Stimulated activated CD8-positive, alpha-beta memory T cell treated with anti-CD3 and anti-CD28 coated beads, Interleukin-12 subunit alpha, Interleukin-12 subunit beta, amount 100 ng/mL, for 24 hours (primary cell): Measurements from ENCODE around the gene TUT4.

ENCODE experiments used
- DNase-seq: peaks from one replicate; pipeline ENCODE4 v3.0.0-alpha.2; 2020; ENCODE audit errors: extremely low read depth

Gene TUT4

DNA sequence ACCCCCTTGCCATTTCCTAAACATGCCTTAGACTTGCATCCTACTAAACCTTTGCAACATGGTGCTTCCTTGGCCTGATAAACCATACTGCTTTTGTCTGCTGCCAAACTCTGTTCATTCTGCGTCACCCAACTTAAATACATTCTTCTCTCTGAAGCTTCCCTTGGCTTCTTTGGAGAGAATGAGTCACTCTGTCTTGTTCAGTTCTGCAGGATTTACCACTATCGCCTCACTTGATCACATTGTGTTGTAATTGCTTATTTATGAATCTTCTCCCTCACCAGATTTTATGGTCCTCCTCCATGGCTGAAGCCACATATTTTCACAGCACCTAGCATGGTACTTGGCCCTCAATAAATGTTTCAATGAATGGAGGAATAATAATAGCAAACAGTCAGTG lies 21.7 kb upstream of the TUT4 start:
- DNase-seq, result no peak

DNA sequence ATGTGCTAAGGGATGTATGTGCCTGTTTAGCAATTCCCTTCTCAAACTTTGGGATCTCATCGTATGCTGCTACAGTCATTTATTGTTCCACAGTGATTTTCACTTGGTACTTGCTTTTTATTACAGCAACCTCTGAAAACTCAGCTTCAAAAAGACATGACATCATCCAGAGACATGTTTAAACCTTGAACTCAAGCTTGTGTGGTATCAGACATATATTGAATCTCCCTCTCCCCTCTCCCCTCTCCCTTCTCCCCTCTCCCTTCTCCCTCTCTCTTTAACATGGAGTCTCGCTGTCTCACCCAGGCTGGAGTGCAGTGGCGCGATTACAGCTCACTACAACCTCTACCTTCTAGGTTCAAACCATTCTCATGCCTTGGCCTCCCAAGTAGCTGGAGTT lies 19.5 kb upstream of the TUT4 start:
- DNase-seq, result no peak

GRCh38 chr1:52571783-52572182 lies 18.9 kb upstream of the TUT4 start:
- DNase-seq, result no peak

- DNase-seq, result no peak
Measured at GRCh38 chr1:52569449-52570210, 16.7 kb upstream of the TUT4 start.

DNA sequence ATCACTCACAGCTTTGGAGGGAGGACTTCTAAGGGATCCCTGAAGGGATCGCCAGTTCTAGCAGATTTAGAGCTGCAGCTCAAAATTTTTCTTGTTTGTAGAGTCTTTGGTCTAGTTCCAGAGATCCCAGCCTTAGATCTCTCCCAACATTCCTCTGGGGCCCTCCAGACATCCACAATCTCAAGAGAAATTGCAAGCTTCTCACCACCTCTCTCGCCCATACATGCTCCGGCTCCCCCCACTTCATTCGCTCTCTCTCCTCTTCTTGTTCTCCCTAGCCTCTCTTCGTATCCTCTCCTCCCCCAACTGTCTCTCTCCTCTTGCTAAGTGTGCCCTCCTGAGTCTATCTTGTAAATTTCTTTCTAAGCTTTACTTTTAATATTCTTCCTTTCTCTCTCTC lies 15.1 kb upstream of the TUT4 start:
- DNase-seq, result no peak

- DNase-seq, result no peak
Measured at GRCh38 chr1:52562766-52563165, 9.9 kb upstream of the TUT4 start.

DNA sequence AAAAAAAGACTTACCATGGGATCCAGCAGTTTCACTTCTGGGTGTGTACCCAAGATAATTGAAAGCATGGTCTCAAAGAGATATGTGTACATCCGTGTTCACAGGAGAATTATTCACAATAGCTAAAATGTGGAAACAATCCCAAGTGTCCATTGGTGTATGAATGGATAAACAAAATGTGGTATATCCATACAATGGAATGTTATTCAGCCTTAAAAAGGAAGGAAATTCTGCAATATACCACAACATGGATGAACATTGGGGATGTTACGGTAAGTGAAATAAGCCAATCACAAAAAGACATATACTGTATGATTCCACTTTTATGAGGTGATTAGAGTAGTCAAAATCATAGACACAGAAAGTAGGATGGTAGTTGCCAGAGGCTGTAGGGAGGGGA lies 7.0 kb upstream of the TUT4 start:
- DNase-seq, result no peak

- DNase-seq, result no peak
Measured at GRCh38 chr1:52558941-52559340, 6.0 kb upstream of the TUT4 start.

- DNase-seq, result no peak
Measured at GRCh38 chr1:52556641-52557360, 3.9 kb upstream of the TUT4 start.

GRCh38 chr1:52554756-52555155 lies 1.9 kb upstream of the TUT4 start:
- DNase-seq, result no peak

DNA sequence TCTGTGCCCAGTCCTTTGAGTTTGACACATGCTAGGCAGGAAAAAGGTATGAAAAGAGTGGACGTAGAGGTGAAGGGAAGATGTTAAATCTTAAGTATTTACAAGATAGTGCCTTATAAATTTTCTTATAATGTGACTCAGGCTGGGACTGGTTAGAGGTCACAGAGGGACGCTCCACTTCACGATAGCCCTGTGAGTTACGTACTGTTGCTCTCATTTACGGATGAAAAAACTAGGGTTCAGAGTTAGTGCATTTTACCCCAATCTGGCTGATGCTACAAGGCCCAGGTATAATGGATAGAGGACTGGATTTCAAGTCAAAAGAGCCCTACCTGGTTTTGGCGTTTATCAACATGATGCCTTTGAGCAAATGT lies 1.4 kb upstream of the TUT4 start:
- no peak for DNase-seq

GRCh38 chr1:52553362-52554266 lies 722 bp upstream of the TUT4 start:
- DNase-seq, result peak; percentile 79

DNA sequence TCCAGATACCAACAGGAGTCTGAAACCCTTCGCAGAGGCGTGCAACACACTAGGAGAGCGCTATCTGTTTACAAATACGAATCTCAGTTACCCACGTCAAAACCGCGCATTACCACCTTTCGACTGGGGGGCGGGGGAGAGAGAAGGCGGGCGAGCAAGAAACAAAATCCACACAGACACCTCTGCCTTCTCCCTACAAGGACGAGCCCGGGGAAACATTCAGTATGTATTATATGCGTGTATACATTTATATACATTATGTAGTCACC lies 722 bp downstream of the TUT4 start:
- DNase-seq, result peak; percentile 28

- DNase-seq, result no peak
Measured at GRCh38 chr1:52551507-52552235, 1.2 kb downstream of the TUT4 start.

DNA sequence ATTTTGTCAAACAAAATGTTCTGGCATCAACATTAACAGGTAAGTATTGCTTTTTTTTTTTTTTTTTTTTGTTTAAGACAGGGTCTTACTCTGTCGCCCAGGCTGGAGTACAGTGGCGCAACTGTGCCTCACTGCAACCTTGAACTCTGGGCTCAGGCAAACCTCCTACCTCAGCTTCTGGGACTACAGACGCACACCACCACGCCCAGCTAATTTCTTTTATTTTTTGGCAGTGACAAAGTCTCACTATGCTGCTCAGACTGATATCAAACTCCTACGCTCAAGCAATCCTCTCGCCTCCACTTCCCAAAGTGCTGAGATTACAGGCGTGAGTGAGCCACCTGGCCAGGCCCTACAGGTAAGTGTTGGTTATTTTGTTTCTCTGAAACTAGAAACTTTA lies 2.4 kb downstream of the TUT4 start:
- DNase-seq, result no peak

- DNase-seq, result no peak
Measured at GRCh38 chr1:52549267-52549666, 3.6 kb downstream of the TUT4 start.

GRCh38 chr1:52546852-52547251 lies 6.0 kb downstream of the TUT4 start:
- DNase-seq, result no peak

GRCh38 chr1:52544665-52545525 lies 8.0 kb downstream of the TUT4 start:
- DNase-seq, result no peak

GRCh38 chr1:52542085-52542688 lies 10.7 kb downstream of the TUT4 start:
- no peak for DNase-seq

- no peak for DNase-seq
Measured at GRCh38 chr1:52534928-52535764, 17.7 kb downstream of the TUT4 start.
